Fibroblast of skin of left quadriceps (primary cell): ENCODE data around the gene TFDP2.
"Not testable (repeated sequence)": the region's sequence is repeated elsewhere in the genome, so short reads cannot be mapped to it uniquely, and the experiment has no call there.

Source experiments
- DNase-seq, 2 experiments: peaks; one replicate each; pipeline ENCODE4 v3.0.0-alpha.2; 2013; ENCODE audit warnings: low read depth in 2 of 2

Gene TFDP2

DNA sequence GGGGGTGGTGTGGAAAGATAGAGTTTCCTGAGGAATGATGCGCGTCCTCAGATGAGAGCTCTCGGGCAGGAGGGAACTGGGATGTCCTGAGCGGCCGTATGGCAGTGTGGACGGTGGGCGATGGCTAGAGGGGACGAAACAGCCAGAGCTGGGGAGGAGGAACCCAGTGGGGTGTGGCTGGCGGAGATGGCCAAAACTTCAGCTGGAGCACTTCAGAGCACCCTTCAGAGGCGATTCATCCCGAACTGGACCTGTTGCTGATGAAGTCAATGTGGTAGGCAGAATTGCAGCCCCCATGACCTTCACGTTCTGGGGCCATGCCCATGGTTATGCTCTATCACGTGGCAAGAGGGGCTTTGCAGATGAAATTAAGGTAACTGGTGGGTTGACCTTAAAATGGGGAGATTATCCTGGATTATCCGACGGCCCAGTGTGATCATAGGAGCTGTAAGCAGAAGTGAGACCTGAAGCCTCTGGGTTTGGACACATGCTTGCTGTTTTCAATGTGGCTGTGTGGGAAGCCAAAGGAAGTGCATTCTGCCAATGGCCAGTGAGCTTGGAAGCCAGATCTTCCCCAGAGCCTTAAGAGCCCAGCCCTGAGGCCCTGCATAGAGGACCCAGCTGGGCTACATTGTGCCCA, 220.6 kb downstream of the TFDP2 start:
- no peak for DNase-seq

DNA sequence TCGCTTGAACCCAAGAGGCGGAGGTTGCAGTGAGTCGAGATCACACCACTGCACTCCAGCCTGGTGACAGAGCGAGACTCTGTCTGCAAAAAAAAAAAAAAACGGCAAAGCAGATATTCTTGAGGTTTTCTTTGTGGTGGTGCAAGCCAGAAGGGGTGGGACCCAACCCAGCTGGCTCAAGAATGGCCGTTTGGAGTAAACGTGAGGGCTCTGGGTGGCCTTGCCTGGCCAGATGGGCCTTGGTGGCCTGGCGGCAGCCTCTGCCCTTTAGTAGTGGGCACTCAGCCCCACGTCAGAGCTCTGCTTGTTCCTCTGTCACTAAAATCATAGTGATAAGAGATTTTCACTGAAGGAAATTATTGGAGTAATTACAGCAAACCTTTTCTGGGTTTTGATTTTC, 222.4 kb downstream of the TFDP2 start:
- no peak for DNase-seq

DNA sequence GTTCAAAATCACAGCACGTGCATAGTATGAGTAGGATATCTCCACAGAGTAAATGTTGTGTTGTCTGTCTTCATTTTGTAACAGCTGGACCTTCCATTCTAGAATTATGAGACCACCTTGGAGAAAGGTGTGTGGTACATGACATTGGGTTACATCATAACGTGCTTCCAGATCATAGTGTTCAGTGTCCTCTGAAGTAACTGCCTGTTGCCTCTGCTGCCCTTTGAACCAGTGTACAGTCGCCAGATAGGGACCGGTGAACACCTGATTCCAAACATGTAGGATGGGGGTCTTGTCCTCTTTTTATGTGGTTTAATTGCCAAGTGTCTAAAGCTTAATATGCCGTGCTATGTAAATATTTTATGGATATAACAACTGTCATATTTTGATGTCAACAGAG, 223.7 kb downstream of the TFDP2 start:
- DNase-seq: not testable (repeated sequence)

DNA sequence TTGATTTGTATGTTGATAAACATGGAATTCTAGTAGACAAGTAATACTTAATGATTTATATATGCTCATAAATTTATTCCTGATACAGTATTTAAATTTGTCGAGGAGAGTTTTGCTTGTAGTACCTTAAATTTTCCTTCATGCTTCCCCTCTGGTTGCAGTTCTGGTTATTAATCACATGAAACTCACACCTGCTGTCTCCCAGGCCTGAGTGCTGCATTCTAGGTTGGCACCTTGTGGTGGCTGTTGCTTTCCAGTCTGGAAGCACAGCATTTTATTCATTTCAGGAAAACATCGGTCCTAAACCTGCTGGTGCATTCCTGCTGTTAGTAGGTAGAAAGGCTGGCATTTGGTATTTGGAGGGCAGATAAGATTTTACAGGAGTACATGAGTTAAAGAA, 228.0 kb downstream of the TFDP2 start:
- DNase-seq: no peak

DNA sequence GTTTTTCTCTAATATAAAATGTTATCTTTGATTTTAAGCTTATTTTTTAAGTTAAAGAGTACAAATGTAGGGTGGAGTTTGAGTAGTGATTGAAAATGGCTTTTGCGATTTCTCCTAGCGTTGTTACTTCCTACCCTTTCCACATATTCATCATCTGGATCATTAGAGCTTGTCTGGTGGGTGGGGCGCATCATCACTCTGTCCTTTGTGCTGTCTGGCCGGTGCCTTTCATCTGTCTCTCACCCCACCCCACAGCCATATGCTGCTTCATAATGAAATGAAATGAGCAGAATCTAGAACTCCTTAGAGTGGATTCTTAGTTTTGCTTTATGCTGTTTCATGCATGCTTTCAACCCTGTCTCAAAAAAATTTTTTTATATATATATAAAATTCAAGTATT, 228.6 kb downstream of the TFDP2 start:
- no peak for DNase-seq

DNA sequence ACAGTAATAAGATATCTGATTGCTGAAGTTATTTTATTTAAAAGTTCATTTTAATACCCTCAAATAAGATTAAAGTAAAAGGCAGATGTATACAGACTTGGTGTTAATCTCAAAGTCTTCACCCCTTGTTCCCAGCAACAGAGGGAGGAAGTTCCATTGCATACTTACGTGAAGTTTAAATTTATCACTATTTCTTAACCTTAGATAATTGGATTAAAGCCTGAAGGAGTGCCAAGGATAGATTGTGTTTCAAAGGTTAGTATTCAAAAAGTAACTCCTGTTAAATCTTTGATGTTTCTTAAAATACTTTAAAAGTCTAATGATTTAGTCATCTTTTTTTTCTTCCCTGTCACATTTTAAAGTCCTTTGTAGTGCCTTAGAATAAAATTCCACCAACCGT, 233.6 kb downstream of the TFDP2 start:
- peak in 1 of 2 experiments; percentile 10 for DNase-seq

DNA sequence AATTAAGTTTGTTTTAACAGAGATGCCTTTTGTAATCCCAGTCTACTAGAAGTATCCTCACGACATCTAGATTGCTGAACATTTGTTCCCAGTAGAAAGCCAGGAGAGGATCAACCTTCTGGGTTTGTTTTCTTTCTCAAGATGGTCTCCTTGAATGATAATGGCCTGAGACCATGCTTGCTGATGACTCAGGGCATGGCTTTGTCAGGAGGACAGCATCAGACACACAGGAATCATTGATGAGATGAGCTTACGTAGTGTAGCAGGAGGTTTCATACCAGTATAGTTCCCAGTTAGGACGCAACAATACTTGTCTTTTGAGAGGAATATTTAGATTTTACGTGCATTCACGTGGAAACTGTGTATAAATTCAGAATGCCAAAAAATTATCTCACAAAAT, 234.3 kb downstream of the TFDP2 start:
- no peak for DNase-seq

DNA sequence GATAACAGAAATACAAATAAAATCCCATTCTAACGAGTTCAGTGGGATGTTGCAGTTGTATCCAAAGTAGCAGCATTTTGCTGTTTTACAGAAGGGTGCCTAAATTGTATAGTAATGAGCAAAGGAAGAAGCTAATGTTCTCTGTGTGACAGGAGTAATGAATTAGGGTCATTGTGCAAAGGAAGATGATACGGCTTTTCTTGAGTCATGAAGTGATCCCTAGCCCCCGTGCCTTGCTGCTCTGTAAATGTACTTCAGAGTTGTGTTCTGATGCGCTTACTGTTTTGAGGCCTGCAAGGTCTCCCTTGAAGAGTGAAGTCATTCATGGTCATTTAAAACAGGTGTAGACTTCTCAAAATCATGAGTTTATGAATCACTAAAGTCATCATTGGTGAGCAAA, 235.0 kb downstream of the TFDP2 start:
- DNase-seq: no peak

DNA sequence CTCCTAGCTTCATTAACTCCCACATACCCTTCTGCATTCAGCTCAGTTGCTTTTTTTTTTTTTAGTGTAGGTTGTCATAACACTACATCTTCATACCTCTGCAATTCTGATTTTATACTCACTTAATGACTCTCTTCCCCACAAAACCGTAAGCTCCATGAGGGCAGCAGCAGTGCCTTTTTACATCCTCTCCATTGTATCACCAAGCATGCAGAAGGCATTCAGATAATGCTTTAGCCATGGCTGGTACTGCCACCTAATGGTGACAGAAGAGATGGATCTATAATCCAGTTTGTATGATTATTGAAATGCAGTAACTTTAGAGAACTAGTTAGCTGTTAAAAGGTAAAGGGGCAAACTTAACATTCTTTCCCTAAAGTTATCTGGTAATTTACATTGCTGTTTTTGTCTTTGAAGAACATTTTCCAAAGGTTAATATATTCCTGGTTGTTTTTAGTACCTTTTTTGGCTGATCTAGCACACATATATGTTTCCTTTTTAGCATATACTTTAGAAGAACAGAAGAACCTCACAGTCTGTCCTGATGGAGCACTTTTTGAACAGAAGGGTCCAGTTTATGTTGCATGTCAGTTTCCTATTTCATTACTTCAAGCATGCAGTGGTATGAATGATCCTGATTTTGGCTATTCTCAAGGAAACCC, 236.1 kb downstream of the TFDP2 start:
- DNase-seq: peak; percentile 23 to 35

DNA sequence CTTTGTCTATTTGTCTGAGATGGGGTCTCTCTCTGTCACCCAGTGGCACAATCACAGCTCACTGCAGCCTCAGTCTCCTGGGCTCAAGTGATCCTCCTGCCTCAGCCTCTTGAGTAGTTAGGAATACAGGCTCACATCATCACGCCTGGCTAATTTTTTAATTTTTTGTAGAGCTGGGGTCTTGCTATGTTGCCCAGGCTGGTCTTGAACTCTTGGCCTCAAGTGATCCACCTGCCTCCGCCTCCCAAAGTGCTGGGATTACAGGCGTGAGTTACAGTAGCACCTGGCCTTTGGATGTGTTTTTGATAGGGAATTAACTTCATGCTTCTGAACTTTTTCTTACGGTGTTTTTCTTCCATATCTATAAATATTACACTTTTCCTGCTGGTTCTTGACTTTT, 239.4 kb downstream of the TFDP2 start:
- not testable (repeated sequence) for DNase-seq

DNA sequence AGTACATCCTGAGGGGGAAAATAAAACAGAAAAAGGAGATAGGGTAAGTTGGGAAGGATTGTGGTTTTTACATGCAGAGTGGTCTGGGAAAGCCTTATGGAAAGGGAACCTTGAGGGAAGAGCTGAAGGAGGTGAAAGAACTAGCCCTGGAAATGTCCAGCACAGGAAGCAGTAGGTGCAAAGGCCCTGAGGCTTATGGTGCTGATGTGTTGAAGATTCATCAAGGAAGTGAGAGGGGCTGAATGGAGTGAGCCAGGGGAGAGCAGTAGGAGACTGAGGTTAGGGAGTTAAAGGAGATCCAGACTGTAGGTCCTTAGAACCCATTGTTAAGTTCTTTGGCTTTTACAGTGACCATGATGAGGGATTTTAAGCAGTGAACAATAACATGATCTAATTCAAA, 239.9 kb downstream of the TFDP2 start:
- no peak for DNase-seq

DNA sequence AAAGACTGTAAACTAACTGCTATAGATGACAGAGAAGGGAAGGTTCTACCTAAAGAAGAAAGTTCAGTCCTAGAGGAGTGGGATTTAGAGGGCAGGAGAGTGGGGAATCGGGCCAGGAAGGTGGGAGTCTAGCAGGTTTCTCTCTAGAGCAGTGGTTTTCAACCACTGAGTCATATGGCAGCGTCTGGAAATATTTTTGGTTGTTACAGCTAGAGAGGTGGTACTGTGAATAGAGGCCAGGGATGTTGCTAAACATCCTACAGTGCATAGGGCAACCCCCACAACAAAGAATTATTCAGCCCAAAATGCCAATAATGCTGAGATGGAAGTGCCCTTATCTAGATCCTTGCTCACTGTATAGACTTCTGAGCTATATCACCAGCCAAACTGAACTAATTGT, 244.2 kb downstream of the TFDP2 start:
- DNase-seq: no peak

DNA sequence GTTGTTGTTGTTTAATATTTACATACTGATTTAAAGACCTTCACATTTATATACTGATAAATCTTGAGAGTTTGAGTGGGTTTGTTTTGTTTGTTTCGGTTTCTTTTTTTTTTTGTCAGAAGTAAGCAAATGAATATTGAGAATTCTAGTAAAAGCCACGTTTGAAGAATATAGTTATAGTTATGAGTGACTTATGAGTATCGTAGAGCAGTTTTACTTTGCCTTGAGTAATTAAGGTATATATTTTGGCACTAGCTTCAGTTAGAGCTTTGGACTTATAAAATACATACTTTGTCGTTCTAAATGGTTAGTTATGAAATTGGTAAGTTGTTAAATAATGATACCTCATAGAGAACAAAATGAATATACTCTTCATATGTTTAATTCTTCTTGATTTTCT, 245.1 kb downstream of the TFDP2 start:
- DNase-seq: no peak

DNA sequence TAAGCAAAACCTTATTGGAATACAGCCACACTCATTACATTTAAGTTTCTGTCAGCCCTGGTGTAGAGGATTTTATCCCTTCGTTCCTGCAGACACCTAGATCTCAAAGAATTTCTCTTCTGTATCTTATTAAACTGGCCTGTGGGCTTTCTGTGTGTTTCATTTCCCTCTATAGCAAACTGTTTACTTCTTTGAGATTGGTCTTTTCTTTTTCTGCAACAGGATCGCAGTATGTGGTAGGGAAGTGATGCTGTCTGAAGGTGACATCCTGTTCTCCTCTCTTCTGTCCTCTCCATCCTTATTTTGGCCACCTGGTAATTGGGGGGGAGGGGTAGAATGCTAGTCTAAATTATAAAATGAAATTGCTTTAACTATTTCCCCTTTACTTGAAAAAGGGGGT, 247.4 kb downstream of the TFDP2 start:
- DNase-seq: no peak

DNA sequence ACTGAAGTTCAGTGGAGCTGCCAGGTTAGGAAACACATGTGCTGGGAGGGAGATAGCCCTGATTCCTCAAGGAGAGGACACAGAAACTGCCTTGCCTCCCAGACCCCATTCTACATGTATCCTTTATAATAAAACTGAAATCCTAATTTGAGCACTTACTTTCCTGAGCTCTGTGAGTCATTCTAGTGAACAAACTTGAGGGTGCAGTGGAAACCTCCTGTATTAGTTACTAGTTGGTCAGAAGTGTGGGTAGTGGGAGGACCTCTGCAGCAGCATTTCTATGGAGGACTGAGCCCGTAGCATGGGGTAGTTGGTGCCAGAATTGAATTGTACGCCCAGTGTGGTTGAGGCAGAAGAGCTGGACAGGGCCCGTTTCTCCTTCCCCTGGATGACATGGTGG, 249.0 kb downstream of the TFDP2 start:
- DNase-seq: no peak

DNA sequence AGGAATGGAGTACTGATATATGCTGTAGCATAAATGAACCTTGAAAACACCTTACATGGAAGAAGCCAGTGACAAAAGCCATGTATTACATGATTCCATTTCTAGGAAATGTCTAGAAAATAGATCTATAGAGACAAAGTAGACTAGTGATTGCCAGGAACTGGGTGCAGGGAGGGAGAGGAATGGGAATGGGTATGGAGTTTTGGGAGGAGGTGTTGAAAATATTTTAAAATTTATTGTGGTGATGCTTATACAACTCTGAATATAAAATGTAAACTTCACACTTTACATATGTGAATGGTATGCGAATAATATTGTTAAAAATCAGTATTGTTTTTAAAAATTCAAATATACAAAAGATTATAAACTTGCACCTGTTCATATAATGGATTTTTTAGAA, 250.4 kb downstream of the TFDP2 start:
- DNase-seq: no peak

DNA sequence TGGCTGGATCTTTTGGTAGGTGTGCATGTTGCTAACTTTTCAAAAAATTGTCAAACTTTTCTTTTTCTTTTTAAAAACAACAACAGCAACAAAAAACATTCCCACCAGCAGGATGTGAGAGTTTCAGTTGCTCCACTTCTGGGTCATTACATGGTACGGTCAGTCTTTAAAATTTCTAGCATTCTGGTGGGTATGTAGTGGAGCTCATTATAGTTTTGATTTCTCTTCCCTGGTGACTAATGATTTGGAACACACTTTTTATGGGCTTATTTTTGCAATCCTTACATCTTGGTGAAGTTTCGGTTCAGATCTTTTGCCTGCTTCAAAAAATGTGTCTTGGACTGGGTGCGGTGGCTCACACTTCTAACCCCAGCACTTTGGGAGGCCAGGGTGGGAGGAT, 253.6 kb downstream of the TFDP2 start:
- DNase-seq: no peak

DNA sequence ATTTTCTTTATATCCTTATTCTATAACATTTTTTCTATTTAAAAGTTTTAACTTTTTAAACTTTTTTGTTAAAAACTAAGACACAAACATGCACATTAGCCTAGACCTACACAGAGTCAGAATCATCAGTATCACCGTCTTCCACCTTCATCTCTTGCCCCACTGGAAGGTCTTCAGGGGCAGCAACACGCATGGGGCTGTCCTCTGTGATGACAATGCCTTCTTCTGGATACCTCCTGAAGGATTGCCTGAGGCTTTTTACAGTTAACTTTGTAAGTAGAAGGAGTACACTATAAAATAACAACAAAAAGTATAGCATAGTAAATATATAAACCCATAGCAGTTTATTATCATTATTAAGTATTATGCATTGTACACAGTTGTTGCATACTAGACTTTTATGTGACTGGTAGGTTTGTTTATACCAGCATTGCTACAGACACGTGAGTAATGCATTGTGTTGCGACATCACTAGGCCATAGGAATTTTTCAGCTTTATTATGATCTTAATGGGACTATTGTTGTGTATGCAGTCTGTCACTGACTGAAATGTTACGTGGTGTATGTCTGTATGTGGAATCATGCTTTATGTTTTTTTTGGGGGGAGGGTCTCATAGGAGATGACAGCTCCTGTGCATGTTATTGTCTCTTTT, 254.7 kb downstream of the TFDP2 start:
- DNase-seq: peak; percentile 74 to 76
